SK-N-SH treated with all-trans-retinoic acid at 6 μM for 48 hours (cell line): ENCODE results near the gene SMYD3.

Source experiments
- POU6F1 ChIP-seq: fragments of 250-450 bp; sonication (Bioruptor Pico); IDR thresholded peaks from 2 replicates; pipeline ENCODE4 v1.8.0; 2021; ENCODE audit warnings: low read depth, mild to moderate bottlenecking, moderate library complexity, borderline replicate concordance
- ZNF70 ChIP-seq: fragments of 450-650 bp; formaldehyde crosslinking; IDR thresholded peaks from 2 replicates; pipeline ENCODE4 v1.5.0; 2020; ENCODE audit warnings: mild to moderate bottlenecking, moderate library complexity

- TF ChIP-seq POU6F1 (CRISPR knock-in tag): no peak
- TF ChIP-seq ZNF70: no peak
These were observed 465.7 kb downstream of the SMYD3 start for GRCh38 chr1:246041360-246041759.
